NCI-H146 (cell line): ENCODE data around the gene ADORA2A.

ENCODE experiments used
- DNase-seq: peaks from one replicate; lab custom pipeline; 2025; lab: John Stamatoyannopoulos, UW

The ADORA2A gene

DNA sequence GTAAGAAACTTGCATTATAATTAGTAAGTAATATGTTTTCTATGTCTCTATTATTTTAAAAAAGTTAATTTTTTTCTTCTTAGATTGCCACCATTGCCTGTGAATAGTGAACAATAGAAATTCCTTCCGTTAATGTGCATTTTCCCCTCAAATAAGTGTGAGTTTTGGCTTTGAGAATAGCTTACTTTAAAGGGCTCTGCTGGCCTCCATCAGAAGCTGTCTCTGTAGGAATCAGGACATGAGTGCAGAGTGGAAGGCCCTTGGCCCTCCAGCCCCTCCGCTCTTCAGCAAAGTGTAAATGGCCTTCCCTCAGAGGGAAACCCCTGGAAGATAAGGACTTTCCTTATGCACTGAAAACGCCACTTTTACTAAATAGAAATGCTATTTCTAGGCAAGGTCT lies 24.1 kb upstream of the ADORA2A start:
- DNase-seq: no peak

DNA sequence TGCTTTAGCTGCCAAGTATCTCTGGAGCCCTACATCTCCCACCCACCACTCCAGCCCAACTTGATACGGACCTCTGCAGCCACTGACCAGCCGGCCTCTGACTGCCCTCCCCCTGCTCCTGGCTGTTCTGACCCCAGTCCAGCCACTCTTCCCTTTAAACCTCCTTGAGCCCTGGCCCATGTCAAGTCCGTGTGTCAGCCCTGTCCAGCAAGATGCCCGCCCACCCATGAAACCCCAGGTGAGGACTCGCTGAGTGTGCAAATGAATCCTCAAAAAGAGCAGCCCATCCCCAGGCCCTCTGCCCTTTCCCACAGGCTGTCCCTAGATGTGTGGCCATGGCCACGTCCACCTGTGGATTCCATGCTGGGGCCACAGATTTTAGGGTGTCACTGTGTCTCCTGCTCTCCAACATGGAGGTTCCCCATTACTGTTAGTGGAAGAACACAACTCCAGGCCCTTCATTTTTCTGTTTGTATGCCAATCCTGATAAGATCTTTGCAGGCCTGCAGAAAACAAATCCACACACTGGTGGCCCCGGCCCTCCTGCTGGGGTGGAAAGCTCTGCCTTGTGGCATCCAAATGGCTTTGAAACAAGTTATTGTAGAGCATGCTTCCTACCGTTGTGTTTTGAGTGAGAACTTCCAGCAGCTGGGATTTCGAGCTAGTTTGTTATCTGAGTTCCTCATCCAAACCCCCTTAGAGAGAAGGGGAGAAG lies 22.7 kb upstream of the ADORA2A start:
- DNase-seq: no peak

DNA sequence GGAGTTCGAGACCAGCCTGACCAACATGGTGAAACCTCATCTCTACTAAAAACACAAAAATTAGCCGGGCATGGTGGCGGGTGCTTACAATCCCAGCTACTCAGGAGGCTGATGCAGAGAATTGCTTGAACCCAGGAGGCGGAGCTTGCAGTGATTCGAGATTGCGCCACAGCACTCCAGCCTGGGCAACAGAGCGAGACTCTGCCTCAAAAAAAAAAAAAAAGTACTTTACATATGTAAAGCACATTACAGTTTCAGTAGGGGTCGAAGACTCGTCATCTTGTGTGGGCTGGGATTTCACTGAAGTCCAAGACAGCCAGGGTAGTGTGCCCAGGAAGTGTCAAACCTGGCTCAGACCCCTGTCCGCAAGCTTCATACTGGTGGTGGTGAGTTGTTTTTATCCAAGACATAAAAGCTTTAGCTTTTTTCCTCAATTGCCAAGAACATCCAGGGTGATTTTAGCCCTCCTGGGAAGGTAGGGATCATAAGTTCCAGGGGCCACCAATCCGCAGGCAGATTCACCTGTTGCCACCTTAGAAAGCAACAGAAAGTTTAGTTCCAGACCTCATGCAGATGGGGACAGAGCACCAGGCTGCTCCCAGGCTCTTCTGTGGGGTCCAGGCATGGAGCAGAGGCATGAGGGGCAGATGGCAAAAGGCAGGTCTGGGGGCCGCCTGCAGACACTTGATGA lies 21.6 kb upstream of the ADORA2A start:
- DNase-seq: no peak

DNA sequence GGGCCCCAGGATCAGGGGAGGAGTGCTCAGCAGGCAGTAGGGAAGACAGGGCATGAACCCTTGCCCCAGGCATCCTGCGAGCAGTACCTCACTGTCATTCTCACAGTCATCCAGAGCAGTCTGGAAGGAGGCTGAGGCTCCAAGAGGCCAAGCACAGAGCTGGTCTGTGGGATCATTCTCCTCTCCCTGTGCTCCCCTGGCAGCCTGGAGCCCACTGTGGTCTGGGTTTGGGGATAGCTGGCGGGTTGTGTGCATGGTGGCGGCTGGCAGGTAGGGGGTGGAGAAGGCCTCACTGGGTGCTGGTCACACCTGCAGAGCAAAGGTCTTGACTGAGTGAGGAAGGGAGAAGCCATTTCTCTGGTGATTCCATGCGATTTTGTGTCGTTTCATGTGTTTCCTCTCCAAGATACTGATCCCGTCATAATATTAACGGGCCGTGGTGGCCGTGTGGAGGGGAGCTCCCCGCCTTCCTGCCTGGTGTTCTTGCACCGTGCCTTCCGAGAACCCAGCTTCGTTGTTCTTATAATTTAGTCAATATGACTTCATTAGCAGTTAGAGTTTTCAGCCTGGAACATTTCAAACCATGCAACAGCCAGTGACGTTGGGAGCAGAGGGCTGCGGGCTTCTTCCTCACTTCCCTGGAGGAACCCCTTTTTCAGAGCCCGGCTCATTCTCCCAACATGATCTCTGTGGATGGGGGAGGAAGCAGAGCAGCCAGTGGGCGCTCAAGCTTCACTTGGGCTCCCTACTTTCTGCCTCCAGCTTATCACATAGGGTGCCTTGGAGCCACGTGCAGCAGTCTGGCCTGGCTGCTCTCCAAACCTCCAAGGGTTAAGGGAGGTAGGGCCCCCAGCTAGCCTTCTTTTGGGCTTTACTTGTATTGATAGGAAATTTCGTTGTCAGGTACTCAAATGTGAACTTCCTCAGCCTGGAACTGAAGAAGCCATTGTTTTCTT lies 20.8 kb upstream of the ADORA2A start:
- DNase-seq: no peak

DNA sequence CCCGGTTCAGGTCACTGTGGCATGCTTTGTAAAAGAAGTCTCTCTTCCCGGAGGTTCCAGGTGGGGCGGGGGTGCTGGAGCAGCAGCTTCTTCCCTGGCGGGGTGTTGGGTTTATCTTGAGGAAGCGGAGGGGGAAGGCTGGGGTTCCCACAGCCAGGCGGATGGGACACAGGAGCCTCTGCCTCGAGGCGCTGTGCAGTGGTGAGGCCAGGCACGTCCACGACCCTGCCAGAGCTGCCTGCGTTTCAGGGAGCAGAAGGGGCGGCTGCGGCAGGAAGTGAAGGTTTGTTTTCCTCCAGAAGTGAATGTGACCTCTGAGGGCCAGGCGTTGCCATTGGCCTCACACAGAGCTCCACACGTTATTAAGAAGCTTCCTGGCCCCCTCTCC lies 20.1 kb upstream of the ADORA2A start:
- no peak for DNase-seq

DNA sequence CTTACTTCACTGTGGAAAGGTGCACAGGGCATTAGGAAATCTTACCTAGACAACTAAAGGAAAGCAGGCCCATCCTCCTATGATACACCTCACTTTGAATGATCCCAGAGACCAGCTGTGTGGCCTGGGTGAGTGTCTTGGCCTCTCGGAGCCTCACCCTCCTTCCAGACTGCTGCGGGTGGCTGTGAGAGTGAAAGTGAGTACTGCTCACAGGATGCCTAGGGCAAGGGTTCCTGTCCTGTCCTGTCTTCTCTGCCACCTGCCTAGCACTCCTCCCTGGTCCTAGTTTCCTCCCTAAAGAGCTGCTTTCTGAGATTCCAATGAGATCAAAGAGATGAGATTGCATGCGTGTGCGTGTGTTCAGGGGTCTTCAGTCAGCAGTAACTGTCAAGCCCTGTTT lies 19.5 kb upstream of the ADORA2A start:
- DNase-seq: no peak

DNA sequence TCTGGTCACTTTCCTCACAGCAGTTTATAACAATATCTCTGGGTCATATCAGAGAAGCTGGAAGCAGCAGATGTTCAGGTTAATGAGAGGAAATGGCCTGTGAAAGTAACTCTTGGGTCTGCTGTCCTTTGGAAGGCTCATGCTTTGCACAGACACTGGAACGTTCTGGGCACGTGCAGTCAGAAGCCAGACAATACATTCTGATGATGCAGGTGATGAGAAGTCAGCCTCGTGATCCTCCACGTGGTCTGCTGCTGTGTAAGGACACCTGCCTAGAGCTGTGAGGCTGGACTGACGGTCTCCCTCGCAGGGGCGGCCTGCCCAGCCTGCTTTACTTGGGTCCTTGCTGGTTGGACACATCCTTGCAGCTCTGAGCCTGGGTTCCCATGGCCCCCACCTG lies 18.8 kb upstream of the ADORA2A start:
- DNase-seq: no peak

DNA sequence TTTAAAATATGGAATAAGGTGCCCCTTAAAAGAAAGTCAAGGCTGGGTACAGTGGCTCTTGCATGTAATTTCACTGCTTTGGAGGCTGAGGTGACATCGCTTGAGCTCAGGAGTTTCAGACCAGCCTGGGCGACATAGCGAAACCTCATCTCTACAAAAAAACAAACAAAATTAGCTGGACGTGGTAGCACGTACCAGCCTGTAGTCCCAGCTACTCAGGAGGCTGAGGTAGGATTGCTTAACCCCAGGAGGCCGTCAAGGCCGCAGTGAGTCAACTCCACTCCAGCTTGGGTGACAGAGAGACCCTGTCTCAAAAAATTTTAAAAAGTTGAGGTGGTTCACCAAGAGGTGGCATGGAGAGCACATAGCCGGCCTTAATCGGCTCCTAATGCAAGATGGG lies 17.7 kb upstream of the ADORA2A start:
- DNase-seq: no peak

DNA sequence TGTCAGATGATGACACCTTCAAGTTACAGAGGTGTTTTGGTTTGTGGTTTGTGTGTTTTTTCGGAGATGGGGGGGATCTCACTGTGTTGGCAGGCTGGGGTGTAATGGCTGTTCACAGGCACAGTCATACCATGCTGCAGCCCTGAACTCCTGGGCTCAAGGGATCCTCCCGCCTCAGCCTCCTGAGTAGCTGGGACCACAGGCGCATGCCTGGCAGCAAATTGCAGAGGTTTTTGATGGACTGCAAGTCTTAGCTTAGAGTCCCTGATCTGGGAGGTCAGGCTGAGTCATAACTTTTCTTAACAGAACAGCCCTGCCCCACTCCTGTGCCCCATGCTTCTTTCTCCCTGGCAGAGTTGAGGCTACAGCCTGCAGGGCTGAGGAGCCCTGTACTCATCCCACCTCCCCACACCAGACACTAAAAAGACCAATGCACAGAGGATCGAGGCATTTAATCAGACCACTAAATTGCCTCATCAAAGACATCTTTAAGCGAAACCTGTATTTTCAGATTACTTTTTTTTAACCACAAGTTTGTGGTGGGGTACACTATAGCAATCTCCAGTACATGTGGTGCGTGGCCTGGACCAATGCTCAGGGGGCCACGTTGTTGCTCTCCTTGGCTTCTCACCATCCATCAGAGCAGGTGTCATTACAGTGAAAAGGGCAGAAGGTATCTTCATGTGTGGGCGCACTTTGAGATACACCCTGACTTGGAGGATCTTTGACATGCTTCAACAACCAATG lies 17.1 kb upstream of the ADORA2A start:
- DNase-seq: no peak

DNA sequence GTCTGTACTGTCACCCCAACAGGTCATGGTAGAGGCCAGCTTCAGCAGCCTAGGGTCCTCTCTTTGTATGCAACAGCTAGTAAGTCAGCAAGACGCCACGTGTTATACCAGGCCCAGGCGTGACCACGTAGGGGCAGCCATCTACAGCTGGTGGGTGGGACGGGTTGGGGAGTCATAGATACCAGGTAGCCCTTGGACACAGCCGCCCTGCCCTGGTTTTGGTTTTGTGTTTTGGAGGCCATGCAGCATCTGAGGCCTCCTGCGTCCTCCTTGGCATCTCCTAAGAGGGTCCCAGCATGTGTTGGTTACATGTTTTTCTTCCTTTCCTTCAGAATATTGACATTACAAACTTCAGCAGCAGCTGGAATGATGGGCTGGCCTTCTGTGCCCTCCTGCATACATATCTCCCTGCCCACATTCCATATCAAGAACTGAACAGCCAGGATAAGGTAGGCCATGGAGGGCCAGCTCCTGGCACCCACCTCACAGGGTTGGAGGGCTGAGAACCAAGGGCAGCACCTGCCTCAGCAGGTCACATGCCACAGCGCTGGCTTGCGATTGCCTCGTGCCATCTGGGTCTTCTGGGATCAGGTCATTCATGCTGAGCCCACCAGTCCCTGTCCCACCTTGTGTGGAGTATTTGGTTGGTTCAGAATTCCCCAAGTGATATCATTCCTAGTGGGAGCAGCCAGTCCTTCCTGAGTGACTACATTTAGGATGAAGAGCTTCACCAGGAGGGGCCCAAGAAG lies 16.0 kb upstream of the ADORA2A start:
- DNase-seq: no peak

DNA sequence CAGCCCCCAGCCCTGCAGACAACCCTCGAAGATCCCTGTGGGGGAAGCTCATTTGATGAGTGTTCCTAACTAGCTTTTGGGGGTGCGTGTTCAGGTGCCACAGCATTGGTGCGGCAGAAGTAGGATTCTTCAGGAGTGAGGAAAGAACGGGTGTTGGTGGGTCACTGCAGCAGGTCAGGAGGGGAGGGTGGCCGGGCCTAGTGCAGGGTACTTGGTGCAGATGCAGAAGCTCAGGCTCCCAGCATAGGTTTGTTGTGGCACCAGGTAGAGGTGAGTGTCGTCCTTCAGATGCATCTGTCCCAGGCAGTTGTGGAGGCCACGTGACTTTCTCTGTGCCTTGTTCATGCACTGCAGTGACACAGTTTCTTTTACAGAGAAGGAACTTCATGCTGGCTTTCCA lies 15.1 kb upstream of the ADORA2A start:
- no peak for DNase-seq

DNA sequence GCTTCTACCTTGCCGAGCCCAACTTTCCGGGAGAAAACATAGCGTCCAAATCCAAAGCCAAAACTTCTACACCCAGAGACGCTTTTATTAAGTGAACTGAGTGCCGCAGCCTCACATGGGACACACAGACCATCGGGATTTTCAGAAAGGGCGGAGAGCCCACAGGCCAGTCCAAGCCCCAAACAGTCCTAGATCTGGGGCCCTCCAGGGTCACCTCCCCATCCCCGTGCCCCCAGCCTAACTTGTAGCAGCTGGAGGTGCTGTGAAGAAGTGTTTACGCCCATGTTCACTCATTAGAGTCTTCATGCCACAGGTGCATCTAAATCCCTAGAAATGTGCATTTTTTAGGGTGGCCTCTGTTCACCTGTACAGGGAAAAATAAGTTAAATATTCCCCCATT lies 14.1 kb upstream of the ADORA2A start:
- DNase-seq: no peak

DNA sequence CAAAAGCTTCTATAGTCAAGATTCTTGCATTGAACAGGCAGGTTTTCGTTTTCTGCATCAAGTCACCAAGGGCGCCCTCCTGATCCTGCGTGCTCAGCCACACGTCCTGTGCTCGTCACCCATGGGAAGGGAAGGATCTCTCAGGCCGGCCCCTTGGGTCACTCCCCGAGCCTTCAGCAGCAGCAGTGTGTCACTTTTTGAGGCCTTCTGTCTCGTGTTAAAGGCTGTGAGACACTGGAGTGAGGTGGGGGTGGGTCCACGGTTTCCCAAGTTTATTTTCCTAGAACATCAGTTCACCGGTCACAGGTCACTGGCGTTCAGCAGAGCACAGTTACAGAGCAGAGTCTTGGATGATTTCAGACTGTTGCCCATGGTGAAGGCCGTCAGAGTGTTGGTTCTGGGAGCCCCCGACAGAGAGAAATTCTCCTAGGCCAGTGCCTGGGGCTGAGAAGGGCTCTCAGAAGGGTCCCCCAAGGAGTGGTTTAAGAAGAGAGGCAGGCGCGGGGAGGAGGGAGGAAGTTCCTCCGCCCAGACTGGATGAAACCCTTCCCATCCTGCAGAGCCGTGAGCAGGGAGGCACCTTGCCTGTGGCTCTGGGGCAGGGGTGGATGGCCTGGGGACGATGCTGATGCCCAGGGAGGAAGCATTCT lies 13.5 kb upstream of the ADORA2A start:
- no peak for DNase-seq

DNA sequence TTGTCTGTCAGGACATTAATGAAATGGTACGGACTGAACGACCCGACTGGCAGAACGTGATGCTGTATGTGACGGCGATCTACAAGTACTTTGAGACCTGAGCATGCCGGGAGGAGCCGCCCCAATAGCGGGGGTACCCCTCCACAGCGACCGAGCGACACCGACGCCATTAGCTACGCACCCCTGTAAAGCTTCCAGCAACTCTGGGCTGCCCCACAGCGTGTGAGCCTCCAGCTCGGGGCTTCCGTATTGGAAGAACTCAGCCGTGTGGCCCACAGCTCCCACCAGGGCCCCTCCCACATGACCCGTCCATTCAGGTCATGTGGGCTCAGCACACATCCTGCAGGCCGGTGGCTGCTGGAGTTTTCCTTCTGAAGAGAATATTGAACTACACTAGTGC lies 12.9 kb upstream of the ADORA2A start:
- DNase-seq: no peak

DNA sequence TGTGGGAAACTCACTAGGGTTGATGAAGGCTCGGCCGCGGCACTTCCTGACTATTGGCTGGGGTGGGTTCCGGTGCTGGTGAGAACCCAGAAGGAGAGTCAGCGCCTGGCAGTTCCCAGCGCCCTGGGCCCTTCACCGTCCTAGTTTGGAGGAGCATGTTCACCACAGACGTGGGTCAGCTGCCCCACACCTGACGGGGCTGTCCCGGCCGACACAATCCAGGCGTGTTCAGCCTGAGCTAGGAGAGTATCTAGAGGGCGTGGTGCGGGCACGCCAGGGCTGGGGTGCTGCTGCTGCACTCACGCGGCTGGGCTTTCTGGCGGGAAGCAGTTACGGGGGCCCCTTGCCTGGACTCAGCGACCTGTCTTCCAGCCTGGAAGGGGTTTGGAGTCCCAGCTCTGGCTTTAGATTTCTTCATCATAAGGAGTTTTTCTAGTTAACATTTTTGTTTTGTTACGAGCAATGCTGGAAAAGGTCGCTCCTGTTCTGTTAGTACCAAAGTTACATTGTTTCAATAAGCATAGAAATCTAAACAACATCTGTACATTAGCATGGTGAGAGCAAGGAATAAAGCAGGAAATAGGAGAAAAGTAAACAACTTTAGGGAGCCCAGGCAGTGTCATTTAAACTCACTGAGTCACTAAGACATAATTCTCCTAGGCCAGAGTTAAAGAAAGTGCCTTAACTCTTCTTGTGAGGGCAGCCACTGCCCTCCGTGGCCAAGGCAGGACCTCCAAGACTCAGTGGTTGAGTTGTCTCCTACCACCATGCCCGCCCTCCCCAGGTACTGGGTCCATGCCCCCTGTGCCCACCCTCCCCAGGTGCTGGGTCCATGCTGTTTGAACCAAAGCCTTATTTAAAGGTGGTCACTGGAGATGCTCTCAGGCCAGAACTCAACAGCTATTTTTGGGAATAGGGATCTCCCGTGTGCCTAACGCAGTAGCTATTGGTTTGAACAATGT lies 12.1 kb upstream of the ADORA2A start:
- no peak for DNase-seq

DNA sequence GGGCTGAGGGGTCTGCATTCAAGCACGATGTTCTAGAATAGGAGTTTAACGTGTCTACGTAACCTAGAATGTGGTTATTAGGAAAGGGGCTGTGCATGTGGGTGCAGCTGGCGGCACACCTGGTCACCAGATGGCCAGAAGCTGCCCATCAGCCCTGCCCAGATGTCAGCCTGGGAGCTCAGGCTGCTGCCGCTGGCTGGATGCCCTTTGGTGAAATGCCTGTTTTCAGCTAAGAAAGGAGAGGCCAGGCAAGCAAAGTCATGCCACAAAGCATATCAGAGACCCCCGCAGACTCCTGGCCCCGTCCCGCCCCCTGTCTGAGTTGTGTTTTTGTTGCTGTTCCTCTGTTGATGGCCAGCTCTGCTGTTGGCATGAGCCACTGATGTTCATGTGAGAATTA lies 11.3 kb upstream of the ADORA2A start:
- DNase-seq: no peak

DNA sequence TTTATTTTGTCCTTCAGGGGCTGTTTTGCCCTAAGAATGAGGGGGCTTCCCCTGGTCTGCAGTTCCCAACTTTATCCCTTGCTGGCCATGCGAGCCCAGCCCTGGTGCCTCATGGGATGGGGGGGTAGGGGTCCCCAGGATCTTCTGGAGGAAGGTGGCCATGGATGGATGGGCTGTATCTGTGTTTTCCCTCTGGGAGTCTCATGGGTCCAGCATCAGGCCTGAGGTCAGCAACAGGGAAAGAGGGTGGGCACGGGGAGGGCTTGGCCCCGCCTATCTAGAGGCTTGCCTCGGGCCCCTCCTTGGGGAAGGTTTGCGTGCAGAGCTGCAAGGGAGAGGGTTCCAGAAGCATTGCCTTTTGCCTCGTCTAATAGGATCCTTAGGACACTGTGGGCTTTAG lies 10.8 kb upstream of the ADORA2A start:
- DNase-seq: no peak

DNA sequence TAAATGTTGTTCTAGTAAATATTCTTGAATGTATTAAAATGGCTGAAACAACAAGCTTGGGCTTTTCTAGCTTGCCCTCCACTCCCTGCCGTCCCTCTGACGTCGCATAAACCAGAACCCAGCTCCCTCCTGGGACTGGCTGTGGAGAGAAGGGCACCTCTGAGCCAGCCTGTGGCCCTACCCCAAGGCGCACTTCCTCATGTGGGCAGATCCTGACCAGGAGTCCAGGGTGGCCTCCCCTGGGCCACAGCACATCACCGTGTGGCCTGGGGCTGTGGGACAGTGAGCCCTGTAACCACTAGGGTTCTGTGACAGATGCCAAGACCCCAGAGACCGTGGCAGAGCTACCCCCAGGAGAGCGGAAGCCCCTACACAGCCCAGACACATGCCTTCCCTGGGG lies 10.2 kb upstream of the ADORA2A start:
- no peak for DNase-seq

DNA sequence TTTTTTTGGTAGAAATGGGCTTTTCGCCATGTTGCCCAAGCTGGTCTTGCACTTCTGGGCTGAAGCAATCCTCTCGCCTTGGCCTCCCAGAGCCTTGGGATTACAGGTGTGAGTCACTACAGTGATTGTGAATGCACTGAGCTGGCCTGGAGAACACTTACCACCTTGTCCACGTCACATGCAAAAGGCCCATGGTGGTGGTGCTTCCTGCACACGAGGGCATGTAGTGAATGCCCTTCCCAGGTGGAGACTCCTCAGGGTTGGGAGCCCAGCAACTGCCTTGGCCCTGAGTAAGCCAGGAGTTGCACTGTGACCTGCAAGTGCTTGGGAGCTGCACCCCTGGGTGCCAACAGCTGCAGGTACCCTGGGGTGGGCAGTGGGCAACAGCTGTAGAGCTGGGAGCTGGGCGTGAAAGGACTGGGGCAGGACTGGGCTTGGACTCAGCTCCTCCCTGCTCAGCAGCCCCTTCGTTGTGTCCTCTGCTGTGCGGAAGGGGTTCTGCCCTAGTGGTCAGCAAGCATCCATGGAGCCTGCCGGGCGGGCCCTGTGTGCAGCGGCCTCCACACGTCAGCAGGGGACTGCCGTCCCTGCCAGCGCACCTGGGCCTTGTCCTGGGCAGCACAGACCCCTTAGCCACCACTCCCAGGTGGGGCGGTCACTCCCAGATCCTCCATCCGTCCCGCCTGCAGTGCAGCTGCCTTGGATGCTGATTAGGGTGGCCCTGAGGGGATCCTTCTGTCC lies 9.3 kb upstream of the ADORA2A start:
- DNase-seq: no peak
